Caki2 (cell line): Measurements from ENCODE around the gene SPINT2. TPM values are rescaled to one million over a fixed set of nuclear protein-coding genes. Genes with fewer than 3 reads are reported as not detected.
"Not testable (repeated sequence)": the region's sequence is repeated elsewhere in the genome, so short reads cannot be mapped to it uniquely, and the experiment has no call there.

Source experiments
- DNase-seq: peaks from one replicate; pipeline ENCODE4 v3.0.0-alpha.2; 2015; ENCODE audit warnings: low read depth
- in situ Hi-C: cut with HindIII; loops from 2 replicates; pipeline ENCODE4 v1.10.0; 2016; ENCODE audit warnings: low sequenced_read_pairs, low pct_unique_long_range_greater_than_20kb, mixed read lengths
- total RNA-seq: library from RNA; depleted of rRNA; stranded (reverse); fragments of >200 nt; shearing (Covaris generic); gene quantifications from 2 replicates; pipeline ENCODE4 v1.2.3, GENCODE V29; 2014; ENCODE audit warnings: low replicate concordance; rRNA removed

The SPINT2 gene
- total RNA-seq, 1 experiment from 2014 or later: 1,423 TPM

DNA sequence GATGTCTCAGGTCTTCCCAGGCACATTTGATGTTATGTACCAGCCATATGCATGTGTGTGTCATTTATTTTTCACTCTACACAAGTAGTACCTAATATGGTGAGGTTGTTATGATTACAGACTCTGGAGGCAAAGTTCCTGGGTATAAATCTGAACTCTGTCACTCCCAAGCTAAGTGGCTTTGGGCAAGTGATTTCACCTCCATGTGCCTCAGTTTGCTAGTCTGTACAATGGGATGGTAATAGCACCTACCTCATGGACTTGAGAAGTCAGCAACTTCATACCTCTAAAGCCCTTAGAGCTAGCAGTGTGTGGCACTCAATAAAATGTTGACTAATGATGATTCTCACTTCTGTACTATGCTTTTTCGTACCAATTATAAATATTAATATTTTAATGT is 67.4 kb downstream of the SPINT2 start:
- in situ Hi-C loops: no loop called here
- DNase-seq: no peak

DNA sequence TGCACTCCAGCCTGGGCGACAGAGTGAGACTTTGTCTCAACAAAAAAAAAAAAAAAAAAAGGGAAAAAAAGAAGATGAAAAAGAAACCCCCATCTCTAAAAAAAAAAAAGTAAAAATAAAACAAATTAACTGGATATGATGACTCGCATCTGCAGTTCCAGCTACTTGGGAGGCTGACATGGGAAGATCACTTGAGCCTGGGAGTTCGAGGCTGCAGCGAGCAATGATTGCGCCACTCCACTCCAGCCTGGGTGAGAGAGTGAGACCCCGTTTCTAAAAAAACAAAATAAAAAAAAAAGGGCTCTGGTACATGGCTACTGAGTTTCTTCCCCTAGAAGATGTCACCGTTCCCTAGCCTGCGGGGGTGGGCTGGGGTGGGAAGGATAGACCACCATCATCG is 68.9 kb downstream of the SPINT2 start:
- in situ Hi-C loops: no loop called here

DNA sequence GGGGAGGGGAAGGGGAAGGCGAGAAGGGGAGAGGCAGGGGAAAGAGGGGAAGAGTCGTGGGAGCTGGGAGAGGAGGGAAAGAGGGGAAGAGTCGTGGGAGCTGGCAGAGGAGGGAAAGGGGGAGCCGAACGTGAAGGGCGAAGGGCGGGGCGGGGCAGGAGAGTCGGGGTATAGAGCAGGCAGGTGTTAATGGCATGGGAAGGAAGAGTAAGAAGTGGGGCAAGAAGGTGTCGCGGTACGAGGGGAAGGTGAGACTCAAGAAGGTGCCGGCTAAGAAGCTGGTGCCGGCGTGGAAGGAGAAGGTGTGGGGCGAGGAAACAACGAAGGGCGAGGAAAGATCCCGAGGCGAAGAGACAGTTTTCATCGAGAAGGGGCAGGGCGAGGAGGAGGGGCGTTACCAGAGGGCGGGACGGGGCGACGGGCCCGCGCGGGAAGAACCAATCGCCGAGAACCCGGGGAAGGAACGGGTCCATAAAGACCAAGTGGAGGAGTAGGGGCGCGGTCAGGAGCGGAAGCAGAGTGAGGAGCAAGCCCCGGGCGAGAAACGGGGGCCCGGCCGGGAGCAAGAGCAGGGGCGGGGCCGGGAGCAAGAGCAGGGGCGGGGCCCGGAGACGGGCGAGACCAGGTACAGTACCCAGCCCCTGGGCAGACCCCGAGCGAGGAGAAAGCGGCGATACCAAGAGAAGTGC is 71.7 kb downstream of the SPINT2 start:
- peak; percentile 99 for DNase-seq
- in situ Hi-C loops: no loop called here

More for the DNA sequence above, 68.9 kb downstream of the SPINT2 start:
- no peak for DNase-seq

DNA sequence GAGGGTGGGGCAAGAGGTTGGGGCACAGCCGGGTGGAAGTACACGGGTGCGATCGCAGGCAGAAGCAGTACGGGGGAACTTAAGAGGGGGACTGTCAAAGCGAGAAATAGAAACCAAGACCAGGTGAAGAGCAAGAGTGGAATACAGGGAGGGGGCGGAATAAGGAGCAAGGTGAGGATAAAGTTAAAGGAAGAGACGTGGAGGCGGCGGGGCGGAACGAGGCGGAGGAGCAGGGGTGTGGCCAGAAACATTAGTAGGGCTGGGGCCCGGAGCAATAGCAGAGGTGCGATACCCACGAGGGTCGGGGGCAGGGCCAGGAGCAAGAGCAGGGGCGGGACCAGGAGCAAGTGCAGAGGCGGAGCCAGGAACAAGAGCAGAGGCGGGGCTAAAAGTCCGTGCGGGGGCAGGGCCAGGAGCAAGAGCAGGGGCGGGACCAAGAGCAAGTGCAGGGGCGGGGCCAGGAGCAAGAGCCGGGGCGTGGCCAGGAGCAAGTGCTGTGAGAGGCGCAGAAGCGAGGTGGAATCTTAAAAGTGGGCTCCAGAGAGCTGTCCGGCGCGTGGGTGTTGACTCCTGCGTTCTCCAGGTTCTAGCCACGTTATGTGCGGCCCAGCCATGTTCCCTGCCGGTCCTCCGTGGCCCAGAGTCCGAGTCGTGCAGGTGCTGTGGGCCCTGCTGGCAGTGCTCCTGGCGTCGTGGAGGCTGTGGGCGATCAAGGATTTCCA is 72.4 kb downstream of the SPINT2 start:
- in situ Hi-C loops: no loop called here
- DNase-seq: peak; percentile 96

DNA sequence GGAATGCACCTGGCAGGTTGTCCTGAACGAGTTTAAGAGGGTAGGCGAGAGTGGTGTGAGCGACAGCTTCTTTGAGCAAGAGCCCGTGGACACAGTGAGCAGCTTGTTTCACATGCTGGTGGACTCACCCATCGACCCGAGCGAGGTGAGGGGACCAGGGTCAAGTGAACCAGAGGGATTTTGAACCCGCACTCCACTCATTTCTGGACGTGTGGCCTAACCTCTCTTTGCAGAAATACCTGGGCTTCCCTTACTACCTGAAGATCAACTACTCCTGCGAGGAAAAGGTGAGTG is 72.9 kb downstream of the SPINT2 start:
- no peak for DNase-seq
- in situ Hi-C loops: no loop called here

DNA sequence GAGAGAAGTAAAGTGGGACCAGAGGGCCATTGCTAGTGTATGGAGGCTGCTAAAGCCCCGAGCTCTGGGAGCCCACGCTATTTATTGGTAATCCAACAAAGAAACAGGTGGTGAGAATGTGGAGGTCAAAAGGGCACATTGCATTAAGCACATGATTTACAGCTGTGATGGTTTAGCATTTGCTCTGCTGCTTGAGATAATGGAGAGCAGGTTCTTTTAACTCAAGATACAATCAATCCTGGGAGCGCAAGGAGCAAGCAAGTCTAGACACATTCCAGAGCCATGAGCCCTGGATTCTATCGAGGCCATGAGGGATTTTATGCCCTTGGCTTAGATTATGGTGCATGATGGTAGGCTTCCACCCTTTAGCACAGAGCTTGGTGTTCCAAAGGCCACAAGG is 74.6 kb downstream of the SPINT2 start:
- in situ Hi-C loops, DNase-seq: not testable (repeated sequence)

DNA sequence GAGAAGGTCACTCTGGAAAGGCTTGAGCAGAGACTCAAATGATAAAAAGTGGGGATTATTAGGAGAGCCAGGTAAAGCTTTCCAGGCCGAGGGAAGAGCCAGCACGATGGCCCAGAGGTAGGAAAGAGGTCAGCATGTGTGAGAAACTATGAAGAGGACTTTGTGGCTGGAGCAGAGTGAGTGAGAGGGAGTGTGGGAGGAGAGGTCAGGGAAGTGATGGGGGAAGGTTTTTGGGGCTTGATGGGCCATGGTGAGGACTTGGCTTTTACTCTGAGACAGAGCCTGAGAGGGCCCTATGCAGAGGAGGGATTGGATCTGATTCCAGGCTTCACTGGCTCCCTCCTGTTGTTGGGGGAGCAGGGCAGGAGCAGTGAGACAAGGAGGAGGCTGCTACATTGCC is 76.6 kb downstream of the SPINT2 start:
- DNase-seq: no peak
- in situ Hi-C loops: no loop called here

Other genes starting within 250 kb of the SPINT2 start
- gene DPF1, start 40.4 kb upstream of the SPINT2 start, total RNA-seq: 2.3 and 3.0 TPM in 2 replicates
- not detected in 2 replicates for gene PPP1R14A, start 8.2 kb upstream of the SPINT2 start, total RNA-seq
- 165 and 184 TPM in 2 replicates for gene C19orf33, start 39.7 kb downstream of the SPINT2 start, total RNA-seq
- gene YIF1B, start 51.4 kb downstream of the SPINT2 start, total RNA-seq: 180 and 207 TPM in 2 replicates
- gene KCNK6, start 55.3 kb downstream of the SPINT2 start, total RNA-seq: 0.27 TPM in 1 of 2 replicates, not detected in the other
- 0.90 and 6.0 TPM in 2 replicates for gene CATSPERG, start 71.3 kb downstream of the SPINT2 start, total RNA-seq
- gene PSMD8, start 110.0 kb downstream of the SPINT2 start, total RNA-seq: 444 and 614 TPM in 2 replicates
- 2.5 TPM in 1 of 2 replicates, not detected in the other for gene GGN, start 123.5 kb downstream of the SPINT2 start, total RNA-seq
- gene SPRED3, start 124.1 kb downstream of the SPINT2 start, total RNA-seq: 1.7 TPM in 1 of 2 replicates, not detected in the other
- 23.9 and 31.9 TPM in 2 replicates for gene FAM98C, start 138.5 kb downstream of the SPINT2 start, total RNA-seq
- not detected in 2 replicates for gene RASGRP4, start 161.6 kb downstream of the SPINT2 start, total RNA-seq
- gene RYR1, start 169.1 kb downstream of the SPINT2 start, total RNA-seq: under 0.01 TPM in 1 of 2 replicates, not detected in the other